WTC11 (cell line): ENCODE data around the gene TUSC7. TPM values are rescaled to one million over a fixed set of nuclear protein-coding genes. Genes with fewer than 3 reads are reported as not detected.

Experiments used
- ATAC-seq: fragments of 200-7000 bp; cut with Tn5 transposase; 2 replicates; pipeline ENCODE4 v1.10.0; 2021; ENCODE audit warnings: mild to moderate bottlenecking, moderate library complexity
- CTCF ChIA-PET: fragments of 300-600 bp; sonication (Branson Sonifier 250); formaldehyde crosslinking; loops from one replicate; lab custom pipeline; 2021; ENCODE audit warnings: antibody characterized with exemption; lab: Charles Lee
- POLR2A ChIA-PET: fragments of 350-600 bp; sonication (Branson Sonifier 250); formaldehyde crosslinking; loops from one replicate; lab custom pipeline; 2021; ENCODE audit warnings: antibody characterized with exemption; lab: Charles Lee
- DNase-seq: peaks from one replicate; pipeline ENCODE4 v3.0.0; 2021; ENCODE audit warnings: low spot score
- H3K27ac Mint-ChIP-seq: 2 replicates; pipeline ENCODE4 v1.8.0; 2021; ENCODE audit warnings: mixed read lengths
- H3K27me3 Mint-ChIP-seq: 2 replicates; pipeline ENCODE4 v1.8.0; 2021; ENCODE audit warnings: low read depth, mild to moderate bottlenecking, moderate library complexity, mixed read lengths
- H3K36me3 Mint-ChIP-seq: 2 replicates; pipeline ENCODE4 v1.8.0; 2021; ENCODE audit warnings: mixed read lengths
- H3K4me1 Mint-ChIP-seq: 2 replicates; pipeline ENCODE4 v1.8.0; 2022; ENCODE audit warnings: mixed read lengths
- H3K4me3 Mint-ChIP-seq: 2 replicates; pipeline ENCODE4 v1.8.0; 2021; ENCODE audit warnings: mild to moderate bottlenecking, moderate library complexity, mixed read lengths
- H3K9me3 Mint-ChIP-seq: 2 replicates; pipeline ENCODE4 v1.8.0; 2021; ENCODE audit warnings: mixed read lengths
- CREB1 ChIP-seq: sonication (generic); formaldehyde crosslinking; IDR thresholded peaks from 2 replicates; pipeline ENCODE4 v1.8.0; 2023; ENCODE audit warnings: mild to moderate bottlenecking, missing genetic modification reagents
- CREM ChIP-seq: sonication (generic); formaldehyde crosslinking; IDR thresholded peaks from 2 replicates; pipeline ENCODE4 v1.8.1; 2022; ENCODE audit warnings: mild to moderate bottlenecking, missing genetic modification reagents, moderate library complexity
- EMX1 ChIP-seq: fragments of 250-450 bp; sonication (Bioruptor Pico); IDR thresholded peaks from 2 replicates; pipeline ENCODE4 v1.8.0; 2021; ENCODE audit warnings: mild to moderate bottlenecking
- JAZF1 ChIP-seq: fragments of 250-450 bp; sonication (Bioruptor Pico); IDR thresholded peaks from 2 replicates; pipeline ENCODE4 v1.9.0; 2021; ENCODE audit warnings: moderate library complexity, mild to moderate bottlenecking, inconsistent platforms
- JUN ChIP-seq: sonication (generic); formaldehyde crosslinking; IDR thresholded peaks from 2 replicates; pipeline ENCODE4 v1.8.0; 2023; ENCODE audit warnings: mild to moderate bottlenecking, missing genetic modification reagents
- RELA ChIP-seq: sonication (generic); formaldehyde crosslinking; IDR thresholded peaks from 2 replicates; pipeline ENCODE4 v1.8.1; 2022; ENCODE audit warnings: missing genetic modification reagents, mild to moderate bottlenecking, borderline replicate concordance
- SMAD4 ChIP-seq: sonication (generic); formaldehyde crosslinking; IDR thresholded peaks from 2 replicates; pipeline ENCODE4 v1.8.0; 2022; ENCODE audit warnings: mild to moderate bottlenecking, missing genetic modification reagents
- SOX15 ChIP-seq: fragments of 250-450 bp; sonication (Bioruptor Pico); IDR thresholded peaks from 2 replicates; pipeline ENCODE4 v1.9.0; 2021; ENCODE audit warnings: mild to moderate bottlenecking
- SP1 ChIP-seq: sonication (generic); formaldehyde crosslinking; conservative IDR thresholded peaks from 2 replicates; pipeline ENCODE4 v1.8.1; 2022; ENCODE audit warnings: missing genetic modification reagents
- ZNF232 ChIP-seq: sonication (generic); formaldehyde crosslinking; IDR thresholded peaks from 2 replicates; pipeline ENCODE4 v1.8.0; 2022; ENCODE audit warnings: mild to moderate bottlenecking, missing genetic modification reagents
- total RNA-seq: library from RNA; stranded (reverse); gene quantifications from 3 replicates; pipeline ENCODE4 v1.2.3, GENCODE V29; 2021
- TF ChIP-seq, protein P1 (sequence below): fragments of 250-450 bp; sonication (Bioruptor Pico); conservative IDR thresholded peaks from 2 replicates; pipeline ENCODE4 v1.9.0; 2021; ENCODE audit warnings: mild to moderate bottlenecking
- TF ChIP-seq, protein P2 (sequence below): sonication (generic); formaldehyde crosslinking; IDR thresholded peaks from 2 replicates; pipeline ENCODE4 v1.8.0; 2022; ENCODE audit warnings: mild to moderate bottlenecking, missing genetic modification reagents
- TF ChIP-seq, protein P3 (sequence below): fragments of 250-450 bp; sonication (Bioruptor Pico); IDR thresholded peaks from 2 replicates; pipeline ENCODE4 v1.9.0; 2021; ENCODE audit warnings: moderate library complexity, mild to moderate bottlenecking, inconsistent platforms, borderline replicate concordance
- TF ChIP-seq, protein P4 (sequence below): sonication (generic); formaldehyde crosslinking; IDR thresholded peaks from 2 replicates; pipeline ENCODE4 v1.8.1; 2023; ENCODE audit warnings: mild to moderate bottlenecking, missing genetic modification reagents, borderline replicate concordance
- TF ChIP-seq, protein P5 (sequence below): sonication (generic); formaldehyde crosslinking; IDR thresholded peaks from 2 replicates; pipeline ENCODE4 v1.8.1; 2022; ENCODE audit warnings: low read depth, mild to moderate bottlenecking, moderate library complexity, missing genetic modification reagents, borderline replicate concordance
- TF ChIP-seq, protein P6 (sequence below): fragments of 250-450 bp; sonication (Bioruptor Pico); IDR thresholded peaks from 2 replicates; pipeline ENCODE4 v1.8.0; 2021; ENCODE audit warnings: mild to moderate bottlenecking
- TF ChIP-seq, protein P7 (sequence below): sonication (generic); formaldehyde crosslinking; IDR thresholded peaks from 2 replicates; pipeline ENCODE4 v1.8.1; 2022; ENCODE audit warnings: mild to moderate bottlenecking, moderate library complexity, missing genetic modification reagents

Gene TUSC7
- total RNA-seq, 1 experiment from 2014 or later = not detected

DNA sequence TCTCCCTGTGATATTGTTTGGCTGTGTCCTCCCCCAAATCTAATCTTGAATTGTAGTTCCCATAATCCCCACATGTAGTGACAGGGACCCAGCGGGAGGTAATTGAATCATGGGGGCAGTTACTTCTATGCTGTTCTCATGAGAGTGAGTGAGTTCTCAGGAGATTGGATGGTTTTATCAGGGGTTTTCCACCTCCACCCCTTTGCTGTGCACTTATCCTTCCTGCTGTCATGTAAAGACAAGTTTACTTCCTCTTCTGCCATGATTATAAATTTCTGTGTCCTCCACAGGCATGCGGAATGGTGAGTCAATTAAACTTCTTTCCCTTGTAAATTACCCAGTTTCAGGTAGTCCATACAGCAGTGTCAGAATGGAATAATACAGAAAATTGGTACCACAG is 24.7 kb downstream of the TUSC7 start:
- Mint-ChIP-seq H3K27ac (no peak overlapping the region), H3K27me3 (no peaks in the 10 kb centered on the region), H3K36me3 (peaks cover 15% of the 10 kb centered on the region), H3K9me3 (peaks cover 26% of the 10 kb centered on the region), H3K4me3 (no peak overlapping the region), H3K4me1 (no peaks in the 10 kb centered on the region)
- ATAC-seq = no peak
- CTCF ChIA-PET = no interaction called here
- POLR2A ChIA-PET = no interaction called here
- DNase-seq = no peak
- TF ChIP-seq SP1 (no peak), CREB1 (CRISPR knock-in tag) (no peak), CREM (CRISPR knock-in tag) (no peak), JAZF1 (CRISPR knock-in tag) (no peak), SMAD4 (CRISPR knock-in tag) (no peak), JUN (CRISPR knock-in tag) (no peak), ZNF232 (CRISPR knock-in tag) (no peak), RELA (CRISPR knock-in tag) (no peak), EMX1 (CRISPR knock-in tag) (no peak), SOX15 (CRISPR knock-in tag) (no peak)
- TF ChIP-seq, protein P1, sequence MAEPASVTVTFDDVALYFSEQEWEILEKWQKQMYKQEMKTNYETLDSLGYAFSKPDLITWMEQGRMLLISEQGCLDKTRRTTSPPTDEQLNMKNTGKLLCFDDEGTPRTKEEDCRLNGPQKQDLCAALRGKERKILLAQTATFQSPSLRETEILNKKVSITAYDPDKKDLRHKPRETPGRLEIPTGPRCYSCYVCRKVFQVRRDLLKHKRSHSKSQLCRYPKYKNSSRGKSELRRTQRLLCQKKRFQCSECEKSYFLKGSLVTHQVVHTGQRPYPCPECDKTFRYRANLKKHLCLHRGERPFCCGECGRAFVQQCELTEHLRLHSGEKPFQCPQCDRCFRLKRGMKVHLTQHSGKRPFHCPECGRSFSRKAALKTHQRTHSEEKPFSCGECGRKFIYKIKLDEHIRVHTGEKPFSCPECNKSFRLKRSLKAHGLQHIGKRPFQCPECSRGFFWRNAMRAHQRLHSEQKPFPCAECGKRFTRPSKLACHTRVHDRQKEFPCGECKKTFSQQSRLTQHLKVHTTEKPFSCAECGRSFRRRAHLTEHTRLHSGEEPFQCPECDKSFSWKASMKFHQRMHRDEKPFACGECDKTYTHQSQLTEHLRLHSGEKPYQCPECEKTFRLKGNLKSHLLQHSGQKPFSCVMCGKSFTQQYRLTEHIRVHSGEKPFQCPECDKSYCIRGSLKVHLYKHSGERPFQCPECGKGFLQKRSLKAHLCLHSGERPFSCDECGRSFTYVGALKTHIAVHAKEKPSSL (CRISPR knock-in tag) = no peak
- TF ChIP-seq, protein P2, sequence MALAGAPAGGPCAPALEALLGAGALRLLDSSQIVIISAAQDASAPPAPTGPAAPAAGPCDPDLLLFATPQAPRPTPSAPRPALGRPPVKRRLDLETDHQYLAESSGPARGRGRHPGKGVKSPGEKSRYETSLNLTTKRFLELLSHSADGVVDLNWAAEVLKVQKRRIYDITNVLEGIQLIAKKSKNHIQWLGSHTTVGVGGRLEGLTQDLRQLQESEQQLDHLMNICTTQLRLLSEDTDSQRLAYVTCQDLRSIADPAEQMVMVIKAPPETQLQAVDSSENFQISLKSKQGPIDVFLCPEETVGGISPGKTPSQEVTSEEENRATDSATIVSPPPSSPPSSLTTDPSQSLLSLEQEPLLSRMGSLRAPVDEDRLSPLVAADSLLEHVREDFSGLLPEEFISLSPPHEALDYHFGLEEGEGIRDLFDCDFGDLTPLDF (CRISPR knock-in tag) = no peak
- TF ChIP-seq, protein P3, sequence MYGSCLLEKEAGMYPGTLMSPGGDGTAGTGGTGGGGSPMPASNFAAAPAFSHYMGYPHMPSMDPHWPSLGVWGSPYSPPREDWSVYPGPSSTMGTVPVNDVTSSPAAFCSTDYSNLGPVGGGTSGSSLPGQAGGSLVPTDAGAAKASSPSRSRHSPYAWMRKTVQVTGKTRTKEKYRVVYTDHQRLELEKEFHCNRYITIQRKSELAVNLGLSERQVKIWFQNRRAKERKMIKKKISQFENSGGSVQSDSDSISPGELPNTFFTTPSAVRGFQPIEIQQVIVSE = no peak
- TF ChIP-seq, protein P4, sequence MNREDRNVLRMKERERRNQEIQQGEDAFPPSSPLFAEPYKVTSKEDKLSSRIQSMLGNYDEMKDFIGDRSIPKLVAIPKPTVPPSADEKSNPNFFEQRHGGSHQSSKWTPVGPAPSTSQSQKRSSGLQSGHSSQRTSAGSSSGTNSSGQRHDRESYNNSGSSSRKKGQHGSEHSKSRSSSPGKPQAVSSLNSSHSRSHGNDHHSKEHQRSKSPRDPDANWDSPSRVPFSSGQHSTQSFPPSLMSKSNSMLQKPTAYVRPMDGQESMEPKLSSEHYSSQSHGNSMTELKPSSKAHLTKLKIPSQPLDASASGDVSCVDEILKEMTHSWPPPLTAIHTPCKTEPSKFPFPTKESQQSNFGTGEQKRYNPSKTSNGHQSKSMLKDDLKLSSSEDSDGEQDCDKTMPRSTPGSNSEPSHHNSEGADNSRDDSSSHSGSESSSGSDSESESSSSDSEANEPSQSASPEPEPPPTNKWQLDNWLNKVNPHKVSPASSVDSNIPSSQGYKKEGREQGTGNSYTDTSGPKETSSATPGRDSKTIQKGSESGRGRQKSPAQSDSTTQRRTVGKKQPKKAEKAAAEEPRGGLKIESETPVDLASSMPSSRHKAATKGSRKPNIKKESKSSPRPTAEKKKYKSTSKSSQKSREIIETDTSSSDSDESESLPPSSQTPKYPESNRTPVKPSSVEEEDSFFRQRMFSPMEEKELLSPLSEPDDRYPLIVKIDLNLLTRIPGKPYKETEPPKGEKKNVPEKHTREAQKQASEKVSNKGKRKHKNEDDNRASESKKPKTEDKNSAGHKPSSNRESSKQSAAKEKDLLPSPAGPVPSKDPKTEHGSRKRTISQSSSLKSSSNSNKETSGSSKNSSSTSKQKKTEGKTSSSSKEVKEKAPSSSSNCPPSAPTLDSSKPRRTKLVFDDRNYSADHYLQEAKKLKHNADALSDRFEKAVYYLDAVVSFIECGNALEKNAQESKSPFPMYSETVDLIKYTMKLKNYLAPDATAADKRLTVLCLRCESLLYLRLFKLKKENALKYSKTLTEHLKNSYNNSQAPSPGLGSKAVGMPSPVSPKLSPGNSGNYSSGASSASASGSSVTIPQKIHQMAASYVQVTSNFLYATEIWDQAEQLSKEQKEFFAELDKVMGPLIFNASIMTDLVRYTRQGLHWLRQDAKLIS (CRISPR knock-in tag) = no peak
- TF ChIP-seq, protein P5, sequence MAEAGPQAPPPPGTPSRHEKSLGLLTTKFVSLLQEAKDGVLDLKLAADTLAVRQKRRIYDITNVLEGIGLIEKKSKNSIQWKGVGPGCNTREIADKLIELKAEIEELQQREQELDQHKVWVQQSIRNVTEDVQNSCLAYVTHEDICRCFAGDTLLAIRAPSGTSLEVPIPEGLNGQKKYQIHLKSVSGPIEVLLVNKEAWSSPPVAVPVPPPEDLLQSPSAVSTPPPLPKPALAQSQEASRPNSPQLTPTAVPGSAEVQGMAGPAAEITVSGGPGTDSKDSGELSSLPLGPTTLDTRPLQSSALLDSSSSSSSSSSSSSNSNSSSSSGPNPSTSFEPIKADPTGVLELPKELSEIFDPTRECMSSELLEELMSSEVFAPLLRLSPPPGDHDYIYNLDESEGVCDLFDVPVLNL (CRISPR knock-in tag) = no peak
- TF ChIP-seq, protein P6, sequence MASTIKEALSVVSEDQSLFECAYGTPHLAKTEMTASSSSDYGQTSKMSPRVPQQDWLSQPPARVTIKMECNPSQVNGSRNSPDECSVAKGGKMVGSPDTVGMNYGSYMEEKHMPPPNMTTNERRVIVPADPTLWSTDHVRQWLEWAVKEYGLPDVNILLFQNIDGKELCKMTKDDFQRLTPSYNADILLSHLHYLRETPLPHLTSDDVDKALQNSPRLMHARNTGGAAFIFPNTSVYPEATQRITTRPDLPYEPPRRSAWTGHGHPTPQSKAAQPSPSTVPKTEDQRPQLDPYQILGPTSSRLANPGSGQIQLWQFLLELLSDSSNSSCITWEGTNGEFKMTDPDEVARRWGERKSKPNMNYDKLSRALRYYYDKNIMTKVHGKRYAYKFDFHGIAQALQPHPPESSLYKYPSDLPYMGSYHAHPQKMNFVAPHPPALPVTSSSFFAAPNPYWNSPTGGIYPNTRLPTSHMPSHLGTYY = no peak
- TF ChIP-seq, protein P7, sequence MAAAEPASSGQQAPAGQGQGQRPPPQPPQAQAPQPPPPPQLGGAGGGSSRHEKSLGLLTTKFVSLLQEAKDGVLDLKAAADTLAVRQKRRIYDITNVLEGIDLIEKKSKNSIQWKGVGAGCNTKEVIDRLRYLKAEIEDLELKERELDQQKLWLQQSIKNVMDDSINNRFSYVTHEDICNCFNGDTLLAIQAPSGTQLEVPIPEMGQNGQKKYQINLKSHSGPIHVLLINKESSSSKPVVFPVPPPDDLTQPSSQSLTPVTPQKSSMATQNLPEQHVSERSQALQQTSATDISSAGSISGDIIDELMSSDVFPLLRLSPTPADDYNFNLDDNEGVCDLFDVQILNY (CRISPR knock-in tag) = no peak
